Esophagus squamous epithelium (tissue), 4 donors: ENCODE results near the gene DMKN.

ENCODE experiments used
- POLR2A ChIP-seq, 4 donors: fragments of 450-650 bp; IDR thresholded peaks; one replicate each; pipeline ENCODE4 v1.6.1; 2017; ENCODE audit warnings: antibody characterized with exemption in 4 of 4, mild to moderate bottlenecking in 4 of 4, moderate library complexity in 3 of 4
- TF ChIP-seq, protein P1 (sequence below), 6 experiments: fragments of 450-650 bp in 4 of 6; fragments of 200-600 bp in 2 of 6; sonication (generic) in 2 of 6; IDR thresholded peaks; one replicate each; pipeline ENCODE4 v1.5.1; 2016 to 2019; ENCODE audit warnings: antibody characterized with exemption in 6 of 6, mild to moderate bottlenecking in 4 of 6, moderate library complexity in 4 of 6

DNA sequence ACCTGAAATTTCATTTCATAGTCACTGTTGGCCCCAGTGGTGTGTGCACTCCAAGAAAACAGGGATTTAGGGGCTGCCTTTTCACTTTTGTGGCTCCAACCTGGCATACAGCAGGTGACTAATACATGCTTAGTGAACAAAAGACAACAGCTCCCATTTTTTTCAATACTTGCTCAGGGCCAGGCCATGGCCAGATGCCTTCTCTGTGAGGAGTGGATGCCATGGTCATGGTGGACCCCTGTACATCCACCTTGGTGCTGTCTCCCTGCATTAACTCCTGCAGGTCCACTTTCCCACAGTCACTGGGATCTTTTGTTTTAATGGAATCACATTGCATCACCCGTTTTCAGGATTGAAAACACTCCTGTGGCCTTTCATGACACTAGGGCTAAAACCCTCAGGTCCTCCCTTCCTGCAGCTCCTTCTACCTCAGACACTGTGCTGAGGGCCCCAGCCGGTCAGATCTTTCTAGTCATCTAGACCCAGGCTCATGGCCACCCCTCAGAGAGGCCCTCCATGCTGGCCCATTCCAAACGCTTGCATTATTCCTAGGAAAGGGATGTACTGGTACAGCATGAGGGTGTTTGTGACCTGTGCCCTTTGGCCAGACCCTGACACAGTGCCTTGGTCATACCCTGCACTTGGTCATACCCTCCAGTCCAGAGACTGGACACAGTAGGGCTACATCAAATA lies 30.8 kb upstream of the DMKN start:
- TF ChIP-seq, protein P1, sequence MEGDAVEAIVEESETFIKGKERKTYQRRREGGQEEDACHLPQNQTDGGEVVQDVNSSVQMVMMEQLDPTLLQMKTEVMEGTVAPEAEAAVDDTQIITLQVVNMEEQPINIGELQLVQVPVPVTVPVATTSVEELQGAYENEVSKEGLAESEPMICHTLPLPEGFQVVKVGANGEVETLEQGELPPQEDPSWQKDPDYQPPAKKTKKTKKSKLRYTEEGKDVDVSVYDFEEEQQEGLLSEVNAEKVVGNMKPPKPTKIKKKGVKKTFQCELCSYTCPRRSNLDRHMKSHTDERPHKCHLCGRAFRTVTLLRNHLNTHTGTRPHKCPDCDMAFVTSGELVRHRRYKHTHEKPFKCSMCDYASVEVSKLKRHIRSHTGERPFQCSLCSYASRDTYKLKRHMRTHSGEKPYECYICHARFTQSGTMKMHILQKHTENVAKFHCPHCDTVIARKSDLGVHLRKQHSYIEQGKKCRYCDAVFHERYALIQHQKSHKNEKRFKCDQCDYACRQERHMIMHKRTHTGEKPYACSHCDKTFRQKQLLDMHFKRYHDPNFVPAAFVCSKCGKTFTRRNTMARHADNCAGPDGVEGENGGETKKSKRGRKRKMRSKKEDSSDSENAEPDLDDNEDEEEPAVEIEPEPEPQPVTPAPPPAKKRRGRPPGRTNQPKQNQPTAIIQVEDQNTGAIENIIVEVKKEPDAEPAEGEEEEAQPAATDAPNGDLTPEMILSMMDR (IDR thresholded peaks at IDR 0.05), result no peak
- TF ChIP-seq POLR2A (IDR thresholded peaks at IDR 0.05), result no peak
